ENCODE data around the gene TMEM164.

Gene TMEM164

GRCh38 chrX:110042496-110042895 is 39.6 kb downstream of the TMEM164 start:
- no peak for DNase-seq

- DNase-seq, result no peak
Observed at GRCh38 chrX:110043506-110043905, 40.6 kb downstream of the TMEM164 start.

- DNase-seq, result no peak
Observed at GRCh38 chrX:110044346-110045249, 41.7 kb downstream of the TMEM164 start.

GRCh38 chrX:110045421-110045820 is 42.5 kb downstream of the TMEM164 start:
- no peak for DNase-seq

GRCh38 chrX:110046001-110046400 is 43.1 kb downstream of the TMEM164 start:
- DNase-seq, result no peak

GRCh38 chrX:110046971-110047370 is 44.1 kb downstream of the TMEM164 start:
- DNase-seq, result no peak

GRCh38 chrX:110049096-110049495 is 46.2 kb downstream of the TMEM164 start:
- DNase-seq, result no peak

GRCh38 chrX:110050386-110050785 is 47.5 kb downstream of the TMEM164 start:
- no peak for DNase-seq

GRCh38 chrX:110050901-110051300 is 48.0 kb downstream of the TMEM164 start:
- no peak for DNase-seq

GRCh38 chrX:110051559-110051958 is 48.6 kb downstream of the TMEM164 start:
- DNase-seq, result no peak

GRCh38 chrX:110052303-110052702 is 49.4 kb downstream of the TMEM164 start:
- DNase-seq, result no peak

- DNase-seq, result no peak
Observed at GRCh38 chrX:110053453-110053852, 50.5 kb downstream of the TMEM164 start.

- DNase-seq, result no peak
Observed at GRCh38 chrX:110055616-110056015, 52.7 kb downstream of the TMEM164 start.

GRCh38 chrX:110056419-110056818 is 53.5 kb downstream of the TMEM164 start:
- no peak for DNase-seq

- no peak for DNase-seq
Observed at GRCh38 chrX:110059410-110059809, 56.5 kb downstream of the TMEM164 start.

GRCh38 chrX:110060317-110060716 is 57.4 kb downstream of the TMEM164 start:
- DNase-seq, result no peak

GRCh38 chrX:110060846-110061537 is 58.1 kb downstream of the TMEM164 start:
- no peak for DNase-seq

GRCh38 chrX:110062919-110063318 is 60.0 kb downstream of the TMEM164 start:
- no peak for DNase-seq

GRCh38 chrX:110066488-110067225 is 63.7 kb downstream of the TMEM164 start:
- no peak for DNase-seq

GRCh38 chrX:110070970-110071369 is 68.1 kb downstream of the TMEM164 start:
- no peak for DNase-seq

- DNase-seq, result no peak
Observed at GRCh38 chrX:110081320-110081719, 78.4 kb downstream of the TMEM164 start.

GRCh38 chrX:110081740-110082139 is 78.8 kb downstream of the TMEM164 start:
- DNase-seq, result no peak

- DNase-seq, result no peak
Observed at GRCh38 chrX:110082161-110082560, 79.2 kb downstream of the TMEM164 start.
